DOHH2 (cell line): ENCODE data around the gene FGF1.

Experiments
- H3F3A ChIP-seq: fragments of 200-600 bp; sonication (generic), shearing (Covaris generic); 2 replicates; pipeline ENCODE4 v1.6.0; 2016; ENCODE audit warnings: antibody characterized with exemption, mild to moderate bottlenecking; ENCODE audit not compliant: control insufficient read depth, insufficient read depth
- H3K27ac ChIP-seq: fragments of 200-600 bp; sonication (generic); 2 replicates; pipeline ENCODE4 v1.5.1; 2014; ENCODE audit warnings: low read depth, mild to moderate bottlenecking, low read length, moderate library complexity
- H3K27me3 ChIP-seq: fragments of 200-600 bp; sonication (generic); 2 replicates; pipeline ENCODE4 v1.6.1; 2014; ENCODE audit warnings: mild to moderate bottlenecking, low read length, mixed read lengths; ENCODE audit not compliant: control insufficient read depth
- H3K36me3 ChIP-seq: fragments of 200-600 bp; sonication (generic); 2 replicates; pipeline ENCODE4 v1.6.1; 2014; ENCODE audit warnings: mild to moderate bottlenecking, low read length, moderate library complexity, mixed read lengths; ENCODE audit not compliant: control insufficient read depth
- H3K4me1 ChIP-seq: fragments of 200-600 bp; sonication (generic); 2 replicates; pipeline ENCODE4 v1.6.1; 2014; ENCODE audit warnings: mild to moderate bottlenecking, low read length, mixed read lengths; ENCODE audit not compliant: control insufficient read depth
- H3K4me2 ChIP-seq: fragments of 200-600 bp; sonication (generic); 2 replicates; pipeline ENCODE4 v1.6.0; 2014; ENCODE audit warnings: mild to moderate bottlenecking, low read length, moderate library complexity
- H3K4me3 ChIP-seq: fragments of 200-600 bp; sonication (generic); 2 replicates; pipeline ENCODE4 v1.5.1; 2014; ENCODE audit warnings: mild to moderate bottlenecking, low read length, mixed read lengths
- H3K79me2 ChIP-seq: fragments of 200-600 bp; sonication (generic); 2 replicates; pipeline ENCODE4 v1.6.1; 2014; ENCODE audit warnings: mild to moderate bottlenecking, low read length, mixed read lengths; ENCODE audit not compliant: control insufficient read depth
- H3K9me2 ChIP-seq: fragments of 200-600 bp; sonication (generic); replicated peaks from 2 replicates; pipeline ENCODE4 v1.6.1; 2014; ENCODE audit warnings: mild to moderate bottlenecking, low read length, mixed read lengths; ENCODE audit not compliant: control insufficient read depth
- H3K9me3 ChIP-seq: fragments of 200-600 bp; sonication (generic); 2 replicates; pipeline ENCODE4 v1.6.1; 2014; ENCODE audit warnings: antibody characterized with exemption, low read length, mixed read lengths; ENCODE audit not compliant: control insufficient read depth, insufficient read depth
- H4K20me1 ChIP-seq: fragments of 200-600 bp; sonication (generic); 2 replicates; pipeline ENCODE4 v1.6.0; 2014; ENCODE audit warnings: low read depth, mild to moderate bottlenecking, antibody characterized with exemption, low read length, moderate library complexity; ENCODE audit not compliant: control insufficient read depth, insufficient read depth
- EZH2phosphoT487 ChIP-seq: fragments of 200-600 bp; sonication (generic); IDR thresholded peaks from 2 replicates; pipeline ENCODE4 v1.6.1; 2017; ENCODE audit warnings: borderline replicate concordance, mild to moderate bottlenecking, antibody characterized with exemption, low read length, moderate library complexity, mixed read lengths
- TF ChIP-seq, protein P1 (sequence below): fragments of 200-600 bp; sonication (generic); IDR thresholded peaks from one replicate; pipeline ENCODE4 v1.5.1; 2014; ENCODE audit warnings: antibody characterized with exemption, mild to moderate bottlenecking, low read depth, low read length; ENCODE audit not compliant: poor library complexity, severe bottlenecking

FGF1 gene

DNA sequence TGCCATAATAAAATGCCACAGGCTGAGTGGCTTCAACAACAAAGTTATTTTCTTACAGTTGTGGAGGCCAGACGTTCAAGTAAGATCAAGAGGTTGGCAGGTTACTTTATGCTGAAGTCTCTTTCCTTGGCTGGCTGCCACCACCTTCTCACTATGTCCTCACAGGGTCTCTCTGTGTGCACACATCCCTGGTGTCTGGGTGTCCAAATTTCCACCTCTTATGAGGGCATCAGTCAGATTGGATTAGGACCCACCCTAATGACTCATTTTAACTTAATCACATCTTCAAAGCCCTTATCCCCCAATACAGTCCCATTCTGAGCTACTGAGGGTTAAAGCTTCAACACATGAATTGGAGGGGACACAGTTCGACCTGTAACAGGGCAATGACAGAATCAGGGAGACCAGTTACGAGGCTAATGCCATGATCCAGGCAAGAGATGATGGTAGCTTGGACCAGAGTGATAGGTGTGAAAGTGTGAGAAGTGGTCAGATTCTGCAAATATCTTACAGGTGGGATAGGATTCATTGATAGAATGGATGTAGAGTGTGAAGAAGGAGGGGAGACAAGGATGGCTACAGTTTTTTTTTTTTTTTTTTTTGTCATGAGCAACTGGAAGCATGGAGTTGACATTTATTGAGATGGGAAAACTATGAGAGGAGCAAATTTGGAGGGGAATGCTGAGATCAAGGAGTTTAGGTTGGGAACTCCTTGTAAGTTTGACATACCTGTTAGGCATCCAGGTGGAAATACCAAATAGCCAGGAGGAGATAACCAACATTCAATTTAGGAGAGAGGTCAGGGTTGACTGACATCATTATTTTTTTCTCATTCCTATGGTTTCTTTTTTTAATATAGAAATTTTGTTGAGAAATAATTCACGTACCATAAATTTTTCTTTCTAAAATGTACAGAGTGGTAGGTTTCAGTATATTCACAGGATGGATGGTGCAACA is 39.6 kb upstream of the FGF1 start:
- no peak overlapping the region for H3K27ac ChIP-seq
- H3K4me3 ChIP-seq: no peak overlapping the region
- H4K20me1 ChIP-seq: no peaks in the 10 kb centered on the region
- no peaks in the 10 kb centered on the region for H3K9me3 ChIP-seq
- H3K9me2 ChIP-seq: no peaks in the 10 kb centered on the region
- TF ChIP-seq, protein P1, sequence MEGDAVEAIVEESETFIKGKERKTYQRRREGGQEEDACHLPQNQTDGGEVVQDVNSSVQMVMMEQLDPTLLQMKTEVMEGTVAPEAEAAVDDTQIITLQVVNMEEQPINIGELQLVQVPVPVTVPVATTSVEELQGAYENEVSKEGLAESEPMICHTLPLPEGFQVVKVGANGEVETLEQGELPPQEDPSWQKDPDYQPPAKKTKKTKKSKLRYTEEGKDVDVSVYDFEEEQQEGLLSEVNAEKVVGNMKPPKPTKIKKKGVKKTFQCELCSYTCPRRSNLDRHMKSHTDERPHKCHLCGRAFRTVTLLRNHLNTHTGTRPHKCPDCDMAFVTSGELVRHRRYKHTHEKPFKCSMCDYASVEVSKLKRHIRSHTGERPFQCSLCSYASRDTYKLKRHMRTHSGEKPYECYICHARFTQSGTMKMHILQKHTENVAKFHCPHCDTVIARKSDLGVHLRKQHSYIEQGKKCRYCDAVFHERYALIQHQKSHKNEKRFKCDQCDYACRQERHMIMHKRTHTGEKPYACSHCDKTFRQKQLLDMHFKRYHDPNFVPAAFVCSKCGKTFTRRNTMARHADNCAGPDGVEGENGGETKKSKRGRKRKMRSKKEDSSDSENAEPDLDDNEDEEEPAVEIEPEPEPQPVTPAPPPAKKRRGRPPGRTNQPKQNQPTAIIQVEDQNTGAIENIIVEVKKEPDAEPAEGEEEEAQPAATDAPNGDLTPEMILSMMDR: no peak
- no peaks in the 10 kb centered on the region for H3K4me1 ChIP-seq
- H3K36me3 ChIP-seq: no peaks in the 10 kb centered on the region
- no peaks in the 10 kb centered on the region for H3K79me2 ChIP-seq
- H3K4me2 ChIP-seq: no peak overlapping the region
- H3F3A ChIP-seq: no peaks in the 10 kb centered on the region
- peaks cover 4% of the 10 kb centered on the region for H3K27me3 ChIP-seq

DNA sequence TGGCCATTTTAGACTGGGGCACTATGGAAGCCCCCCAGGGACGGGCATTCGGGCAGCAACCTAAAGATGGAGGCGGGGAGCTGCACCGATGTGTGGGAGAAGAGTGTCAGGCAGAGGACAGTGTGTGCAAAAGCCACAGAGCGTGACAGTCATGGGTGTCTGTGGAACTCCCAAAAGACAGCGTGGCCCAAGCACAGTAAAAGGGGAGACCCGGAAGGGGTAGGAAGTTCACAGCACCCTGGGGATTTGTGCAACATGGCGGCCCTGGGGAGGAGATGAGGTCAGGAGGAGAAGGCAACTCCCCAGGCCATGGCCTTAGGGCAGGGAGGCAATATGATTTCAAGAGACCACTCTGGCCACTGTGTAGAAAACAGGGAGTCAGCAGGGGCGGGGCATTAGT is 38.9 kb upstream of the FGF1 start:
- Histone ChIP-seq H3K27me3 (peaks cover 4% of the 10 kb centered on the region), H4K20me1 (no peaks in the 10 kb centered on the region), H3K79me2 (no peaks in the 10 kb centered on the region), H3K4me3 (no peak overlapping the region), H3K9me3 (no peaks in the 10 kb centered on the region), H3F3A (no peaks in the 10 kb centered on the region), H3K4me1 (no peaks in the 10 kb centered on the region), H3K36me3 (no peaks in the 10 kb centered on the region), H3K4me2 (no peak overlapping the region), H3K27ac (no peak overlapping the region), H3K9me2 (no peaks in the 10 kb centered on the region)
- no peak for TF ChIP-seq EZH2phosphoT487
- TF ChIP-seq, protein P1: no peak

DNA sequence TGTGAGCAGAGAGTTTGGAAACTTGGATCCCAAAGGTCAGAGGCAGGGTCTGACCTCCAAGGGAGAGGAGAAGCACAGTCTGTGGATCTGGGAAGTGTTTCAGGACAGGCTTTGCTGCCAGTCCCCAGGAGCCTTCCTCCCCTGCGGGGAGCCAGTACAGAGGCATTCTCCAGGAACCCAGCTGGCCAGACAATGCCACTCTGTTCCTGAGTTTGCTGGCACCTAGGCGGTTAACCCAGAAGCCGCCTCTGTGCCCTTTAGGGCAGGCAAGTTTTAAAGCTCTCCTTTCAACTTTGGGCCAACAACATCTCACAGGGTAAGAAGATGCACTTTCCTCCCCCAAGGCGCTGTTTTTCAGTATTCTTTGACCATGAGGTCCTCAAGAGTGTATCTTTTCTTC is 37.0 kb upstream of the FGF1 start:
- no peaks in the 10 kb centered on the region for H4K20me1 ChIP-seq
- no peaks in the 10 kb centered on the region for H3K9me3 ChIP-seq
- peaks cover 4% of the 10 kb centered on the region for H3K27me3 ChIP-seq
- no peaks in the 10 kb centered on the region for H3K9me2 ChIP-seq
- H3K79me2 ChIP-seq: no peaks in the 10 kb centered on the region
- no peaks in the 10 kb centered on the region for H3F3A ChIP-seq
- no peak overlapping the region for H3K27ac ChIP-seq
- no peaks in the 10 kb centered on the region for H3K36me3 ChIP-seq
- H3K4me1 ChIP-seq: no peaks in the 10 kb centered on the region
- H3K4me3 ChIP-seq: no peak overlapping the region
- no peak overlapping the region for H3K4me2 ChIP-seq
- TF ChIP-seq, protein P1: no peak
- TF ChIP-seq EZH2phosphoT487: no peak
